ENCODE results near the gene ALLC. TPM values are rescaled to one million over a fixed set of nuclear protein-coding genes. Genes with fewer than 3 reads are reported as not detected.
"Not testable (repeated sequence)": the region's sequence is repeated elsewhere in the genome, so short reads cannot be mapped to it uniquely, and the experiment has no call there.

ALLC gene
- total RNA-seq, 1 experiment from 2014 or later, result not detected

- DNase-seq (ENCODE audit: low spot score), result no peak
These were observed 31.7 kb upstream of the ALLC start for GRCh38 chr2:3626118-3626811.

- no peak for DNase-seq (ENCODE audit: low spot score)
These were observed 31.0 kb upstream of the ALLC start for GRCh38 chr2:3626812-3627499.

- DNase-seq (ENCODE audit: low spot score), result no peak
These were observed 30.4 kb upstream of the ALLC start for GRCh38 chr2:3627500-3628100.

- DNase-seq (ENCODE audit: low spot score), result no peak
These were observed 29.7 kb upstream of the ALLC start for GRCh38 chr2:3628241-3628679.

GRCh38 chr2:3628800-3629199, 29.2 kb upstream of the ALLC start:
- peak; percentile 31 for DNase-seq (ENCODE audit: low spot score)

GRCh38 chr2:3630631-3631030, 27.4 kb upstream of the ALLC start:
- no peak for DNase-seq (ENCODE audit: low spot score)

GRCh38 chr2:3631161-3631850, 26.7 kb upstream of the ALLC start:
- DNase-seq (ENCODE audit: low spot score), result no peak

GRCh38 chr2:3631851-3632659, 25.9 kb upstream of the ALLC start:
- DNase-seq (ENCODE audit: low spot score), result no peak

GRCh38 chr2:3633089-3633981, 24.7 kb upstream of the ALLC start:
- DNase-seq (ENCODE audit: low spot score), result no peak

GRCh38 chr2:3633982-3634595, 23.9 kb upstream of the ALLC start:
- DNase-seq (ENCODE audit: low spot score), result no peak

- no peak for DNase-seq (ENCODE audit: low spot score)
These were observed 23.3 kb upstream of the ALLC start for GRCh38 chr2:3634596-3635121.

- no peak for DNase-seq (ENCODE audit: low spot score)
These were observed 22.6 kb upstream of the ALLC start for GRCh38 chr2:3635171-3635974.

- not testable (repeated sequence) for DNase-seq (ENCODE audit: low spot score)
These were observed 22.0 kb upstream of the ALLC start for GRCh38 chr2:3635975-3636327.

- no peak for DNase-seq (ENCODE audit: low spot score)
These were observed 21.3 kb upstream of the ALLC start for GRCh38 chr2:3636586-3637310.

GRCh38 chr2:3637311-3637675, 20.7 kb upstream of the ALLC start:
- no peak for DNase-seq (ENCODE audit: low spot score)

GRCh38 chr2:3637692-3638455, 20.1 kb upstream of the ALLC start:
- no peak for DNase-seq (ENCODE audit: low spot score)

- no peak for DNase-seq (ENCODE audit: low spot score)
These were observed 19.6 kb upstream of the ALLC start for GRCh38 chr2:3638456-3638810.

All from HT-29 (cell line).